Caco-2 (cell line): ENCODE data around the gene TEKT2. TPM values are rescaled to one million over a fixed set of nuclear protein-coding genes. Genes with fewer than 3 reads are reported as not detected.

Experiments used
- BruUV-seq: library from RNA; stranded (reverse); fragments of 400-500 nt; replicated peaks from 2 replicates; lab custom pipeline; 2021; lab: Mats Ljungman, UMichigan
- CTCF ChIA-PET: fragments of 300-600 bp; sonication (Branson Sonifier 250); formaldehyde crosslinking; loops from one replicate; lab custom pipeline; 2022; ENCODE audit warnings: antibody characterized with exemption; lab: Charles Lee
- POLR2A ChIA-PET: fragments of 300-600 bp; sonication (Branson Sonifier 250); formaldehyde crosslinking; loops from one replicate; lab custom pipeline; 2022; ENCODE audit warnings: antibody characterized with exemption; lab: Charles Lee
- DNase-seq, 2 experiments: peaks; one replicate each; pipeline versions ENCODE4 v3.0.0 to v3.0.0-alpha.2; 2020 to 2022
- H3K27me3 ChIP-seq: replicated peaks from 2 replicates; pipeline ENCODE4 v1.6.0; 2011; ENCODE audit warnings: low read length; ENCODE audit not compliant: control insufficient read depth, insufficient read depth
- H3K36me3 ChIP-seq: 2 replicates; pipeline ENCODE4 v1.5.1; 2011; ENCODE audit warnings: low read length; ENCODE audit not compliant: control insufficient read depth, insufficient read depth
- H3K4me1 ChIP-seq: fragments of 250-450 bp; sonication (Bioruptor Pico); 2 replicates; pipeline ENCODE4 v1.5.1; 2020; ENCODE audit warnings: mild to moderate bottlenecking
- H3K4me3 ChIP-seq: 2 replicates; pipeline ENCODE4 v1.5.1; 2011; ENCODE audit warnings: low read depth, mild to moderate bottlenecking, control low read depth, low read length
- H3K9me3 ChIP-seq: fragments of 250-450 bp; sonication (Bioruptor Pico); 2 replicates; pipeline ENCODE4 v1.5.1; 2020; ENCODE audit warnings: mild to moderate bottlenecking, moderate library complexity
- H3K27ac Mint-ChIP-seq: one replicate; pipeline ENCODE4 v1.8.0; 2022; ENCODE audit warnings: mixed read lengths; ENCODE audit not compliant: unreplicated experiment
- H3K27me3 Mint-ChIP-seq: one replicate; pipeline ENCODE4 v1.8.0; 2022; ENCODE audit warnings: mixed read lengths; ENCODE audit not compliant: insufficient read depth, unreplicated experiment
- H3K36me3 Mint-ChIP-seq: one replicate; pipeline ENCODE4 v1.8.0; 2022; ENCODE audit warnings: mild to moderate bottlenecking, mixed read lengths; ENCODE audit not compliant: insufficient read depth, unreplicated experiment
- H3K4me1 Mint-ChIP-seq: one replicate; pipeline ENCODE4 v1.8.0; 2022; ENCODE audit warnings: low read depth, mixed read lengths; ENCODE audit not compliant: unreplicated experiment
- H3K4me3 Mint-ChIP-seq: one replicate; pipeline ENCODE4 v1.8.0; 2022; ENCODE audit warnings: mild to moderate bottlenecking, moderate library complexity, mixed read lengths; ENCODE audit not compliant: unreplicated experiment
- H3K9me3 Mint-ChIP-seq: one replicate; pipeline ENCODE4 v1.8.0; 2022; ENCODE audit warnings: mixed read lengths; ENCODE audit not compliant: unreplicated experiment
- intact Hi-C: fragments of 100-400 bp; cut with micrococcal nuclease; formaldehyde crosslinking; loops from one replicate; pipeline ENCODE4 v1.10.0; 2022; ENCODE audit not compliant: unreplicated experiment
- total RNA-seq: library from RNA; stranded (reverse); gene quantifications from 2 replicates; pipeline ENCODE4 v1.2.3, GENCODE V29; 2022
- TF ChIP-seq, protein P1 (sequence below), 2 experiments: fragments of 200-600 bp in 1 of 2; IDR thresholded peaks; 1 replicate in 1 of 2; 2 replicates in 1 of 2; pipeline versions ENCODE4 v1.5.1 to v1.8.0; 2011 to 2022; ENCODE audit warnings: antibody characterized with exemption in 1 of 2, control low read depth in 1 of 2, inconsistent platforms in 1 of 2, low read depth in 1 of 2, low read length in 1 of 2, mild to moderate bottlenecking in 1 of 2, moderate library complexity in 1 of 2; ENCODE audit not compliant: insufficient read depth in 1 of 2, severe bottlenecking in 1 of 2, unreplicated experiment in 1 of 2

TEKT2 gene
- total RNA-seq, 1 experiment from 2014 or later = not detected

DNA sequence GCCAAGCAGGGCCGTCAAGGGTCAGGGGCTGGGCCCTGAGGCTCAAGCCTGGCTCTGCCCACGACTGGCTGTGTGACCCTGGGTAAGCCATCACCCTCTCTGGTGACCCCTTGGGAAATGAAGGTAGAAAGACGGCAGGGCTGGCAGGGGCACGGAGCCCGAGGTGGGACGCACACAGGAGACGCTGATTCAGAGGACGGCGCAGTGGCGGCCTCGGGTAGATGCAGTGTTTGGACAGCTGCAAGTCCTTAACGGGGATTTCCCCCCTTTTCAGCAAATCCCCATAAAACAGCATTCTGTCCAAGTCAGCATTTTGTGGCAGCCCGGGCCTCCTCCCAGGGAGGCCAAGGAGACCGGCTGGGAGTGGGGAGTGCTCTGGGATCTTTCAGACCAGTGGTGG is 24.4 kb downstream of the TEKT2 start:
- H3K4me3 ChIP-seq = no peak overlapping the region
- H3K9me3 ChIP-seq = no peaks in the 10 kb centered on the region
- Mint-ChIP-seq H3K27ac (no peak overlapping the region), H3K9me3 (no peaks in the 10 kb centered on the region), H3K27me3 (no peaks in the 10 kb centered on the region), H3K4me1 (no peaks in the 10 kb centered on the region), H3K36me3 (no peaks in the 10 kb centered on the region), H3K4me3 (no peak overlapping the region)
- TF ChIP-seq, protein P1, sequence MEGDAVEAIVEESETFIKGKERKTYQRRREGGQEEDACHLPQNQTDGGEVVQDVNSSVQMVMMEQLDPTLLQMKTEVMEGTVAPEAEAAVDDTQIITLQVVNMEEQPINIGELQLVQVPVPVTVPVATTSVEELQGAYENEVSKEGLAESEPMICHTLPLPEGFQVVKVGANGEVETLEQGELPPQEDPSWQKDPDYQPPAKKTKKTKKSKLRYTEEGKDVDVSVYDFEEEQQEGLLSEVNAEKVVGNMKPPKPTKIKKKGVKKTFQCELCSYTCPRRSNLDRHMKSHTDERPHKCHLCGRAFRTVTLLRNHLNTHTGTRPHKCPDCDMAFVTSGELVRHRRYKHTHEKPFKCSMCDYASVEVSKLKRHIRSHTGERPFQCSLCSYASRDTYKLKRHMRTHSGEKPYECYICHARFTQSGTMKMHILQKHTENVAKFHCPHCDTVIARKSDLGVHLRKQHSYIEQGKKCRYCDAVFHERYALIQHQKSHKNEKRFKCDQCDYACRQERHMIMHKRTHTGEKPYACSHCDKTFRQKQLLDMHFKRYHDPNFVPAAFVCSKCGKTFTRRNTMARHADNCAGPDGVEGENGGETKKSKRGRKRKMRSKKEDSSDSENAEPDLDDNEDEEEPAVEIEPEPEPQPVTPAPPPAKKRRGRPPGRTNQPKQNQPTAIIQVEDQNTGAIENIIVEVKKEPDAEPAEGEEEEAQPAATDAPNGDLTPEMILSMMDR (IDR thresholded peaks at IDR 0.05; ENCODE audit: insufficient read depth in 1 of 2, low read depth in 1 of 2, low read length in 1 of 2, severe bottlenecking in 1 of 2, unreplicated experiment in 1 of 2) = no peak
- no peaks in the 10 kb centered on the region for H3K4me1 ChIP-seq
- intact Hi-C loops = no loop called here
- DNase-seq = no peak
- H3K27me3 ChIP-seq = no peaks in the 10 kb centered on the region
- ChIA-PET POLR2A (no interaction called here), CTCF (no interaction called here)
- BruUV-seq = no TSS peak
- no peaks in the 10 kb centered on the region for H3K36me3 ChIP-seq

DNA sequence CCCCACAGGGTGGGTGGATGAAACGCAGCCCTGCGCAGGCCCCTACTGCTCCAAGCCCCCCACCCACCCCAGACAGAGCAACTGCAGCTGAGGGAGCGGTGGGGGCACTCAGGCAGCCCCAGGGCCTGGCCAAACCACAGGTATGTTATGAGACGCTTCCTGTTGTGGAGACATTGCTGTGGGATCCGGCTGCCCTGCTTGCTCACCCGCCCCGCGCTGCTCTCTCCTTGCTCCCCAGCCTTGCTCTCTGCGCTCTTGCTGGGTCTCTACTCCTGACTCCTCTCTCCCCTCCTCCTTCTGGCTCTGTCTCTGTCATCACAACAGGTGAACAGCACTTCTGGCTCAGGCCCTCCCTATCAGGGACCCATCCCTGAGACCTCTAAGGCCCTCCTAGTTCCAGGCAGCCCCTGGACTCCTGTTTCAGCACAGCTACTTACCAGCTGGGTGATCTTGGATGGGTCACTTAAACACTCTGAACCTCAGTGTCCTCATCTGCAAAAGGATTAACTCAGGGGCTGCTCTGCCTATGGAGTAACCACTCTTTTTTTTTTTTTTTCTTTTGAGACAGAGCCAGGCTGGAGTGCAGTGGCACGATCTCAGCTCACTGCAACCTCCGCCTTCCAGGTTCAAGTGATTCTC is 25.3 kb downstream of the TEKT2 start:
- Mint-ChIP-seq H3K27me3 (no peaks in the 10 kb centered on the region), H3K4me1 (no peaks in the 10 kb centered on the region), H3K4me3 (no peak overlapping the region), H3K36me3 (no peaks in the 10 kb centered on the region), H3K27ac (no peak overlapping the region), H3K9me3 (no peaks in the 10 kb centered on the region)
- no peaks in the 10 kb centered on the region for H3K9me3 ChIP-seq
- no peaks in the 10 kb centered on the region for H3K36me3 ChIP-seq
- no peak overlapping the region for H3K4me3 ChIP-seq
- ChIA-PET POLR2A (no interaction called here), CTCF (no interaction called here)
- intact Hi-C loops = no loop called here
- TF ChIP-seq, protein P1 (IDR thresholded peaks at IDR 0.05; ENCODE audit: insufficient read depth in 1 of 2, low read depth in 1 of 2, low read length in 1 of 2, severe bottlenecking in 1 of 2, unreplicated experiment in 1 of 2) = no peak
- no peak for DNase-seq
- H3K4me1 ChIP-seq = no peaks in the 10 kb centered on the region
- no TSS peak for BruUV-seq
- H3K27me3 ChIP-seq = no peaks in the 10 kb centered on the region

DNA sequence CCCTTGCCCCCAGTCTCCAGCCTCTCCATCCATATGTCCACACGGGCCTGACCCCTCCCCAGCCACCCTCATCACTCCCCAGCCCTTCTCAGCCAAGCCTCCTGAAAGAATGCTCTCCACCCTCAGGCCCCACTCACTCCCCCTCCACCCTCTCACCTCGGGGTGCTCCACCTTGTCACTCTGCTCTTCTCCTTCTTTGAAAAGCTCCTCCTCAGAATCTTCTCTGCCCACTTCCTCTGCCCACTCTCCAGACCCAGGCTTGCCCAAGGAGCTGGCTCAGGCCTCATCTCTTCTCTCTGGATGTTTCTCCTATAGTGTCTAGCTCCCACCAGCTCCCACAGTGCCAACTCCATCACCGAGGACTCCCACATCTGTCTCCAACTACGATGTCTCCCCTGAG is 27.3 kb downstream of the TEKT2 start:
- CTCF ChIA-PET = no interaction called here

More for the DNA sequence above, 27.3 kb downstream of the TEKT2 start:
- Histone ChIP-seq H3K9me3 (no peaks in the 10 kb centered on the region), H3K4me3 (no peak overlapping the region), H3K36me3 (no peaks in the 10 kb centered on the region), H3K4me1 (no peaks in the 10 kb centered on the region), H3K27me3 (no peaks in the 10 kb centered on the region)
- Mint-ChIP-seq H3K4me3 (no peak overlapping the region), H3K27me3 (no peaks in the 10 kb centered on the region), H3K27ac (no peak overlapping the region), H3K9me3 (no peaks in the 10 kb centered on the region), H3K36me3 (no peaks in the 10 kb centered on the region), H3K4me1 (no peaks in the 10 kb centered on the region)
- no TSS peak for BruUV-seq
- POLR2A ChIA-PET = interaction anchor here (0.7 kb wide), 1 partner anchor 25 kb away, joined by 5 read pairs; no protein-coding TSS in a partner anchor
- intact Hi-C loops = no loop called here
- DNase-seq = no peak
- TF ChIP-seq, protein P1 (IDR thresholded peaks at IDR 0.05; ENCODE audit: insufficient read depth in 1 of 2, low read depth in 1 of 2, low read length in 1 of 2, severe bottlenecking in 1 of 2, unreplicated experiment in 1 of 2) = no peak
